ENCODE measurements around the gene KIAA1671.

DNA sequence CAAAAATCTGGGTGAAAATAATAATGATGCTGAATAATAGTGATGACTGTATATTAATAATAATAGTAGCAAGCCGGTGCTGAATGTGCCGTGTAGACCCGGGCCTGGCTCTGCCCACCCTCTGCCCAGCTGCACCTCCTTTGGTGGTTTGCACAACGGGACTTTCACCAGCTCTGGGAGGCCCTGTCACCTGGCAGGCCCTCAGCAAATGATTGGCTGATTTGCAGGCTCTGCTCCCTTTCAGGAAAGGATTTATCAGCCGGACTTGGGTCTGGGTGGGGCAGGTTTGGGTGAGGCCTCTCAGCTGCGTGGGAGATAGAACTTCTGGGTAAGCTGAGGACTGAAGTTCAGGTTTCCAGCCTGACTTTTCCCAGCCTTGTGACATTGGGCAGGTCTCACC is 21.4 kb downstream of the KIAA1671 start:
- TF ChIP-seq GATA2 (IDR thresholded peaks at IDR 0.05; ENCODE audit: low read depth, low read length): no peak
- no peak for TF ChIP-seq GATA3 (IDR thresholded peaks at IDR 0.05; ENCODE audit: low read depth, low read length)
